HS-27A (cell line): Measurements from ENCODE around the gene GLIS2.

Source experiments
- DNase-seq: peaks from one replicate; pipeline ENCODE4 v3.0.0-alpha.2; 2012; ENCODE audit warnings: low read depth, missing footprints

Gene GLIS2

DNA sequence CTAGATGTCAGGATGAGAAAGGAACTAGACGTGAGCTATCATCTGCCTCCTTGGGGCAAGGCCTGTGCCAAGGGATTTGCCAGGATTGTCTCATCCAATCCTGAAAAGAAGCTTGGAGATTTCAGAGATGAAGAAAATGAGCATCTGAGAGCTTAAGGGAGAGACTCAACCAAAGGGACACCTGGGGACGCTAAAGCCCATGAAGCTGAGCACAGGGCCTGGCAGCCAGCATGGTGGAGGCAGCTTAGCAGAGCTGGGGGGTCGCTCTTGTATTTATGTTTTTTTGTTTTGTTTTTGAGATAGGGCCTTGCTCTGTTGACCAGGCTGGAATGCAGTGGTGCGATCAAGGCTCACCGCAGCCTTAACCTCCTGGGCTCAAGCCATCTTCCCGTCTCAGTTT is 18.4 kb upstream of the GLIS2 start:
- no peak for DNase-seq

DNA sequence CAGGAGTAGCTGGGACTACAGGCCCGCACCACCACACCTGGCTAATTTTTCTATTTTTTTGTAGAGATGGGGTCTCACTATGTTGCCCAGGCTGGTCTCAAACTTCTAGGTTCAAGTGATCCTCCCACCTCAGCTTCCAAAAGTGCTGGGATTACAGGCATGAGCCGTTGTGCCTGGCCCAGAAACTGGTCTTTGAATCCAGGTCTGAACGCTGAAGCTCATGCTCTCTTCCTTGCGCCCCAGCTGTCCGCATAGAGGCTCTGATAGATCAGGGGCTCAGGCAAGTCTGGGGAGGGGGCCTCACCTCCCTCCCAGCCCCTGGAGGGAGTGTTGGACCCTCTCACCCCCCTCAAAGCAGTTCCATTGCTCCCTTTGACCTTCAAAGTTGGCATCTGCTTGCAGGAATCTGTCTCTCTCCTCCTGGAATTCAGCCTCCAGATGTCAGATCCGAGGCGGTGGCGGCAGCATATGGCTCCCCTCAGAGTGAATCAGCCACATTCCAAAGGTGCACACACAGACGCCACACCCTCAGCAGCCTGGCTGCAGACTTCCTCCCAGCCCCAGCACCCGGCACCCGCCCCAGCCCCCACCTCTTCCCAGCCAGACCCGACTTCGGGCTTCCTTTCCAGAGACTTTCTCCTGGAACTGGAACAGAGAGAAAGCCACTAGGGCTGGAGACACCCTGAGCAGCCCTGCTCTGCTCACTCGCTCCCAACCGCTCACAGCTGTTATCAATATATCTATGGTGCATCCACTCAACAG is 16.9 kb upstream of the GLIS2 start:
- peak; percentile 89 for DNase-seq

DNA sequence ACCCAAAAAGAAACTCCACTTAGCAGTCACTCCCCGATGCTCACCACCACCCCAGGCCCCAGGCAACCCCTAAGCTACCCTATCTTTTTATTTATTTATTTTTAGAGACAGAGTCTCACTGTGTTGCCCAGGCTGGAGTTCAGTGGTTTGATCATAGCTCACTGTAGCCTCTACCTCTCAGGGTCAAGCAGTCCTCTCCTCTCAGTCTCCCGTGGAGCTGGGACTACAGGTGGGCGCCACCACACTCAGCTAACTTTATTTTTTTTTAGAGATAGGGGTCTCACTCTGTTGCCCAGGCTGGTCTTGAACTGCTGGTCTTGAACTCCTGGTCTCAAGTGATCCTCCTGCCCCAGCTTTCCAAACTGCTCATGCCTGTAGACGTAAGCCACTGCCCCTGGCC is 14.7 kb upstream of the GLIS2 start:
- DNase-seq, result no peak

DNA sequence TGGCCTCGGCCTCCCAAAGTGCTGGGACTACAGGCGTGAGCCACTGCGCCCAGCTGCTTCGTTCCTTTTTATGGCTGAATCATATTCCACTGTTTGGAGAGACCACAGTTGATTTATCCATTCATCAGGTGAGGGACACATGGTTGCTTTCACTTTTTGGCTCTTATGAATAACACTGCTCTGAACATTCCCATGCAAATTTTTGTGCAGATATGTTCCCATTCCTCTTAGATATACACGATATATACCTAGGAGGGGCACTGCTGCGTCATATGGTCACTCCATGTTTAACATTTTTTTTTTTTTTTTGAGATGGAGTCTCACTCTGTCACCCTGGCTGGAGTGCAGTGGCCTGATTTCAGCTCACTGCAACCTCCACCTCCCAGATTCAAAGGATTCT is 13.9 kb upstream of the GLIS2 start:
- DNase-seq, result no peak

DNA sequence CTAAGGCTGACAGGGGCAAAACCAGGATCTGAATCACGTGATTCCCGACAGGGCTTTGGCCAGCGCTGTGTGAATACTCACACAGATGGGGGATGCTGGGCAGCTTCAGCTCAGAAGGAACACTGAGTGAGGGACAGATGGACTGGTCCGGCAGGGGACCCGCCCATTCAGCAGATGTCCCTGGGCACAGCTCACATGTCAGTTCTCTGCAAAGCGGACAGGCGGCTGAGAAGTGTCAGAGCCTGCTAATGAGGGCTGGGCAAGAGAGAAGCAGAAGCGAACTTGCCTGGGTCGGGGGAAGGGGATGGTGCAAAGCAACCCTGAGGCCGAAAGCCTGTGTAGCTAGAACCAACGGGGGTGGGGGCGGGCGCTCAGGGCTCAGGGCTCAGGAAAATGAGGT is 11.9 kb upstream of the GLIS2 start:
- no peak for DNase-seq

DNA sequence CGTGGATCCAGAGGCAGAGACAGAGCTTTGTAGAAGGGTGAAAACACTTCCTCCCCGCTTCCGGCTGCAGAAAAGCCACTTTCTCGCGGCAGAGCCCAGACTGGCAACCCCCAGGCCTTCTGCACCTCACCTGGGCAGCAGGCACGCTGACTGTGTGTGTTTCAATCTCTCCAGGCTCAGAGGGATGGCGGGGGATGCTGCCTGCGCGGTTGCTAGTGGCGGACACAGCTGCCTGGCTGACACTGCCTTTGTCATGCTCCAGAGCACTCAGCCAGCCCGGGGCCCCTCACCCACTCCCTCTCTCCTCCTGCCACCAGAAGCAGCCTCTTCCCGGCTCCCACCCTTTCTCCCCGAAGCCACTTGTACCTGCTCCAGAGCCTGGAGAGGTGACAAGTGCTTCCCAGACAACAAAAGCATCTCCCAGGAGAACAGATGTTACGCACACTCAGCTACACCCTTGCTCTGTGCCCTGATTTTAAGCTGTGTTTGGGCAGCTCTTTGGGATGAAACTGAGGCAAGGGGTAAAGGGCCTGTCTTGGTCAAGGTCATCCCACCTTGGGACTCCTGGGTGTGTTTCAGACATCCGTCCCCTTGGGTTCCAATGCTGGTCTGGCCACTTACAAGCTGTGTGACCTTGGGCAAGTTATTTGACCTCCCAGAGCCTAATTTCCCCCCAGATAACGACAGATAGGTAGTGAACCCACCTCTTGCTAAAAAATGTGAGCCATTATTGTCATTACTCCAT is 9.2 kb upstream of the GLIS2 start:
- DNase-seq, result no peak

DNA sequence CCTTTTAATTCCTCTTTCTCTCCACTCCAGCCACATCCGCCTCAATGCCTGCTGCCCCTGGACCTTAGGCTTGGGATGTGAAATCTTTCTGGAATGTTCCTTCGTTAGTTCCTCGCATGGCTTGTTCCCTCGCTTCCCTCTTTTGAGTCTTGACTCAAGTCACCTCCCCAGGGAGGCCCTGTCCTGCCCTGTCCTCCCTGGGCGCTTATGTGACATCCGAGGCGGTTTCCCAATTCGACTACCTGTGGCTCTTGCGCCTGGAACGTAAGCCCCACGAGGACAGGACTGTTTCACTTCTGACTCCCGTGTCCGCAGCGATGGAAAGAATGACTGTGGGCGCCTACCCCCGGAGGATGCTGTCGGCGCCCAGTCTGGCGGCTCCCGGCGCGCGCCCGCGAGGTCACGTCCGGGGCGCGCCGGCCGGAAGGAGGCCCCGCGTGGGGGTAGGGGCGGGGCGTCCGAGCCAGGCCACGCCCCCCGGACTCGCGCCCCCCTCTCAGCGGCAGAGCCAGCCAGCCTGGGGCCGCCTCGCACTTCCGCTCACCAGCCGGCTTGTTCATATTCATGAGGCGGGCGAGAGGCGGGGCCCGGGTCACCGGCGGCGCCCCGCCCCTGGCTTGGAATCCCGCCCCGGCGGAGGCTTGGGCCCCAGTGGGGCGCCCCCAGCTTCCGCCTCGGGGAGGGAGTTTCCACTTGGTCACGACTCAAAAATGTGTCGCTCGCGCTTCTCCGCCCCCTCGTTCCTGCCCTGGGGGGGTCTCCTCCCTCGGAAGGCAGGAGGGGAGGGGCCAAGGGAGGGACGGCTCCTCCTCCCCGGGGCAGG is 8.4 kb upstream of the GLIS2 start:
- peak; percentile 73 for DNase-seq

DNA sequence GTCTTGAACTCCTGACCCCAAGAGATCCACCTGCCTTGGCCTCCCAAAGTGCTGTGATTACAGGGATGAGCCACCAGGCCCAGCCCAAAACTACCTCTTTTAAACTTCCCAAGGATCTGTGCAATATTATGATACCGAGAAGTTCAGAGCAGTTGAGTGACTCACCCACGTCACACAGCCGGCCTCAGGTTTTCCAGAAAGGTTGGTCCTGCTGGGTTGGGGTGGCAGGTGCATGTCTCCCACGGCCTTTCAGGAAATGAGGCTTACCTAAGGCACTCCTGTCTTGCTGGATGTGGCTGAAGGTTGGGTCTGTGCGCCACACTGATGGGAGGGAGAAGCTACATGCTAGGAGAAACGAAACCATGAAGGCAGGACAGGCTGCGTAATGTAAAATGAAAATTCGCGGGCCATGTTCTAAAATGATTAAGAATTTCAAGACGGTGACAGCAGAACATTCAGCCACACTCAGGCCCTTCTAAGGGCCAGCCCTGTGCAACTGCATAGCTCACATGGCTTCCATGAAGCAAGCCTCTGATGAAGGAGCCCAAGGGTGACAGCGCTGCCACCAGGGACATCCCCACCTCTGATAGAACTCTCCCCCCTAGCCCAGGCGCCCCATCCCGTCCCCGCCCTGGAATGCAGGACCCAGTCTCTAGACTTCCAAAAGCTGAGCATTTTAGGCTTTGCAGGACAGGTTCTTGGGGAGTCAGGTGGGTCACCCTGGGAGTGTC is 6.6 kb upstream of the GLIS2 start:
- no peak for DNase-seq

DNA sequence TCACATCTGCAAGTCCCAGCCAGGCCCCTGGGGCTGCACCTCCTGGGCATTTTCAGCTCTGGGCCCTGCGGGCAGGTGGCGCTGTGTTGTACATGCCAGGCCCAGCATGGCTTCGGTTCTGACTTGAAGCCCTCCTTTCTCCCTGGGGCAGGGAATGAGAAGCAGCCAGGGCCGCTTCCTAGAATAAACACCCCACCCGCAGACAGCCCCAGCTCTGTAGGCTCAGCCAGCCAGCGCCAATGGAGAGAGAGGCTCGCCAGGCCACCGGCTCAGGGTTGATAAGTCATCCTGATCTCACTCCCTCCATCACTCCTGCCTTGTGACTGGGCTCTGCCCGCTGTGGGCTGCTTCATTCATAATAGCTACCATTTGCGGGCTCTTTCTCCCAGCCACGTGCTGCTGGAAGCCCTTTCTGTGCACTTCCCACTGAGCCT is 6.0 kb upstream of the GLIS2 start:
- no peak for DNase-seq

DNA sequence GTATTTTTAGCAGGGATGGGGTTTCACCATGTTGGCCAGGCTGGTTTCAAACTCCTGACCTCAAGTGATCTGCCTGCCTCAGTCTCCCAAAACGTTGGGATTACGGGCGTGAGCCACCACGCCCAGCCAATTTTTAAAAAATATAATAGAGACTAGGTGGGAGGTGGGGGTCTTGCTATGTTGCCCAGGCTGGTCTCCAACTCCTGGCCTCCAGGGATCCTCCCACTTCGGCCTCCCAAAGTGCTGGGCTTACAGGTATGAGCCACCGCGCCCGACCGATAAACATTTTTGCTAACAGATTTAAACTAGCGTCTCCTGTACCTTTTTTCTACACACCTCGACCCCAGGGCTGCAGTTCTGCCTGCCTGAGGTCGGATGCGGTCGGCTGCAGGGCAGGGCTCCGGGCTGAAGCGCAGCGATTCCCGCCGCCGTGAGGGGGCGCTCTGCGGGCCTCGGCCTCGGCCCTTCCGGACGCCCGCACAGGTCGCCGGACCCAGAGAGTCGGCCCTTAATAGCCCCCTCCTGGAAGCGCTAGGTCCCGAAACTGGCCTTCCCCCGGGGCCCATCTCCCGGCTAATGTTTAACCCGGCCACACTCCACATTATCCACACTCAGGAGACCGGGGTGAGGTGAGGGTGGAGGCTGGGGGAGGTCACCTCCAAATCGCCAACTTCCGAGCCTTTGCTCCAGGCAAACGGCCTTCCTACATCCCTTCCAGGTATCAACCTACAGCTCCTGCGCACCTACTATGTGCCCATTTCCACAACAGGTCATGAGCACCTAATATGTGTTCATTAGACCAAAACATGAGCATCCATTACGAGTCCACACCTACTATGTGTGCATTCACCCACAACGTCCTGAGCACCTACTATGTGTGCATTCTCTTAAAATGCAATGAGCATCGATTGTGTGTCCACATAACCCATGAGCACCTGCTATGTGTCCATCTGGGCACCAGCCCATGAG is 2.0 kb upstream of the GLIS2 start:
- DNase-seq, result no peak

DNA sequence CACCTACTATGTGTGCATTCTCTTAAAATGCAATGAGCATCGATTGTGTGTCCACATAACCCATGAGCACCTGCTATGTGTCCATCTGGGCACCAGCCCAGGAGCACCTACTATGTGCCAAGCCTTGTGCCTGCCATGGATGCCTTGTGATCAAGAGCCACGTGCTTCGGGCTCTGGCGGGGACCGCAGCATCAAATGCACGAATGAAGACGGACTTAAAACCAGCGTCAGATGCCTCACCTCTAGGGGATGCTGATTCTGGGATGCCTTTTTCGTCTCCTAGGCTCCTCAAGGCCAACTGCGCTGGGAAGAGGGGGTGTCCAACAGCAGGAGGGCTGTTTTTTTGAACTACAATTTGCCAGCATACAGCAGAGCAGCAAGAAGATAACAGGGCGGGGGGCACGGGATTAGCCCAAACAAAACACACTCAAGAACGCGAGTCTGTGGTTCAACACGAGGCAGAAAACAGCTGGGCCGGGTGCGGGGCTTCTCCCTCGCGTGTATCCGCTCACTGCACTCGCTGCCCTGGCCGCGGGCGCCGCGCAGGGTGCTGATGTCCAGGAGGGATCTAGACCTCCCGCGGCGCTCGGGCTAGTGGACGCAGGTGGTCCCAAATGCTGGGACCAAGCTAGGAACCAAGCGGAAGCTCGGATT is 1.2 kb upstream of the GLIS2 start:
- DNase-seq, result no peak

DNA sequence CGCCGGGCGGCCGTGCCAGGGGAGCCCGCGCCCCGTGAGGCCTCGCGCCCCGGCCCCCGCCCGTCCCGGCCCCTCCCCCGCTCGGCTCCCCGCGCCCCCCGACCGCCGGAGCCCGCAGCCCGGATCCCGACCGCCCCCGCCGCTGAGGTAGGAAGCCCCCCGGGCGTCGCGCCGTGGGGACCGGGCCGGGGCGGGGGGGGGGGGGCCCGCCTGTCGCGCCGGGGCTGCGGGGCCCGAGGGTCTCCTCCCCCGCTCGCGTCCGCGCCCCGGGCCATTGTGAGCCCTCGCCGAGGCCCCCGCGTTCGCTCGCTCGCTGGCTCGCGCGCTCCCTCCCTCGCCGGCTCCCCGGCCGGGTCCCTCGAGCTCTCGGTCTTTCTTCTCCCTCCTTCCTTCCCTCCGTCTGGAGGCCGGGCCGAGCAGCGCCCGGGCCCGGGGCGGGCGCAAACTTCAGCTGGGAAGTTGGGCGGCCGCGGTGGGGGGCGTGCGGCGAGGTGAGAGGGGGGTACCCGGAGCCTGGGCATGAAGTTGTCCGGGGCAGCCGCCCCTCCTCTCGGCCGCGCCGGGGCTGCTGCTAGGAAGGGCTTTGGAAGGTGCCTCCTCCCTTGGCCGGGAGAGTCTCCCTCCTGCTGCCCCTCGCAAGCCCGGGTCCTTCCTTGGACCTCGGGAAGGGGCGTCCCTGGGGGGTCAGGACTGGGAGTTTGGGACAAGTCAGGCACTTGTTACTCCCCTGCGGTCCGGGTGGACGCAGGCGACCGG is 419 bp downstream of the GLIS2 start:
- DNase-seq, result no peak

DNA sequence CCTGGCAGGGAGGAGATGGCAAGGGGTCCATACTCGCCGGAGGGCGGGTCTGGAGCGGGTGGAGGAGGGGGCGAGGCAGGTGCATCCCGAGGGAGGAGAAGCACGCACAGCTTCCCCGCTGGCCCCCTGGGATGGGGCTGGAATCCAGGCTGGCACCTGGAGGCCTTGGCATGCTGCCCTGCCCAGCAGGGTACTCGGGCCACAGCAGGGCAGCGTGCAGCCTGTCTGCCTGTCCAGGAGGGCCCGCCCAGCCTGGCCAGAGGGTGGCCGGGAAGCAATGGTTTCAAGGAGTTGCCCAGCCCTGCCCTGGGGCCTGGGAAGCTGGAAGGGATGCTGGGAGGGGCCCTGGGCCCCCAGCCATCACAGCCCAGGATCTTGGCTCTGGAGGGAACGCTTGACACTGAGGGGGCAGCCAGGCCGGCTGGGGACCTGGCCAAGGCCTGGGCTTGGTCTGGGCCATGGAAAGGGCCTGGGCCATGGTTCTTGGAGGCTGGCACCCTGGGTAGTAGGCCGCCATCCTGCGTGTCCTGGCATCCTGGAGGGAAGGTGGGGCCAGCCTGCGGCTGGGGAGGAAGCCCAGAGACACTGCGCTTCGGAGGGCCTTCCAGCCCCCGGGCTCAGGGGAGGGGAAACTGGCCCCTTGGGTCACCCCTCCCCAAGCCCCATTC is 1.1 kb downstream of the GLIS2 start:
- DNase-seq, result no peak

DNA sequence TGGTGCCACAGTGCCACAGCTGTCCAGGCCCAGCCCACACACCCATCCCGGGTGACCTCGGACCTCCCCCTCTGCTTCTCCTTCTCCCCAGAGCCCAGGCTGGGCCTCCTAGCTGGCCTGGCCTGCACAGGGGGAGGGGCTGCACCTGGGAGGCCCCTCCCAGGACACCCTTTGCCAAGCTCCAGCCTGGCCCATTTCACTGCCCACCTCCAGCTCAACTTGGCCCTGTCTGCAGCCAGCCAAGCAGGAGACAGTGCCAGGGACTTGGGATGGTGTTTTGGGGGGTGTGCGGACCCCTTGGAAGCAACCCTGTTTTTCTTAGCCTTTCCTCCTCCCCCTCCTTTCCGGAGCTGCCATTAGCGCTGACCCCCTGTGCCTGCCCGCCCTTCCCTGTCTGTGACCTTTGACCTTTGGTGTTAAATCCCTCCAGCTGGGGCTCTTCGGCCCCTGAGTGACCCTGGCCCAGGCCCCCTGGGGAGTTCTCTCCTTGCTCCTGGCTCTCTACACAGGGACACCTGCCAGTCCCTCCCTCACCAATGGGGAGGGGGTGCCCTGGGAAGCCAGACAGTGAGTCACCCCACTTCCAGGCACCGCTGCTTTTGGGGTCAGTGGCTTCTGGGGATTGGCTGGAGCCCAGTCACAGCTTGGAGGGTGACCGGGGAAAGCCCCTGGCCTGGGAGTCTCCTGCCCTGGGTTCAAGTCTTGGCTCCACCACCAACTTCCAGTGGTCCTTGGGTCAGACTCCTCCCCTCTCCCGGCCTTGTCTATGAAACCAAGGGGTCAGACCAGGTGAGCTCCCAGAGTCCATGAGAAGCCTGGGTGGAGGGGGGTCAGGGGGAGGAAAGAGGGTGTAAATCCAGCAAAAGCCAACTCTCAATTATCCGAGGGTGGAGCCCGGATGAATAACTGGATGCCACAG is 1.9 kb downstream of the GLIS2 start:
- no peak for DNase-seq

DNA sequence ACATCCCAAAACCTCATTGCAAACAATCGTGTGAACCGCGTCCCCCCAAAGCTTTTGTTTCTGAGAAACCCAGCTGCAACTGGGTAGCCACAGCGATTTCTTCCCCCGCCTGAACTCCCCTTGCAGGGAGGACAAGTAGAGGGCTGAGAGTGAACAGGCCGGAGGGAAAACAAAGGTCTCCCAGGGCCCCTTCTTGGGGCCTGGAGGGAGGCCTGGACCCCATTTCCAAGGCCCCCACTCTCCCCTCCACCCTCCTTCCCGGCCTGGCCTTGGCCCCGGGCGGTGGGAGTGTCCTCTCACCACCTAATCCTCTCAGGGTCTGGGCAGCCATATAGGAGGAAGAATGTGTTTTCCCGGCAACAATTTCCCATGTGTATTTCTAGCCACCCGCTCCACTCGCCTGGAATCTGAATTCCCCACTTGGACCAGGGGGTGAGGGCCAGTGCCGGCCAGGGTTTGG is 2.6 kb downstream of the GLIS2 start:
- DNase-seq, result no peak

DNA sequence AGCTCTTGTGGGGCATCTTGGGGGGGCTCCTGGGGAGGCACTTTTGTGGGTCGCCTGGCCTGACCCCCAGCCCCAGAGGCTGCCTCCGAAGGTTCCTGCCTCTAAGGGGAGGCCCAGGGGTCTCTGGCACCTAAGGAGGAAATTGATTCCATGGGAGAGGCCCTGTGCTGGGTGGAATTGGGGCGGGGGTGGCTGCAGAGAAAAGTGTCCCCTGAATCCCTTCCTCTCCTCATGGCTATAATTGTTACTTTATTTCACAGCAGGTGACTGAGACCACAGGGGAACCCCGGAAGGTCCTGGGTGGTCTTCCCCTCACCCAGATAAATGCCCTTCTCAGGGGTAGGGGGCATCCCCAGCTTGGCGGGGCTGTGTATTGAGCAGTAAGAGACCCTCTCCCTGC is 3.1 kb downstream of the GLIS2 start:
- no peak for DNase-seq

DNA sequence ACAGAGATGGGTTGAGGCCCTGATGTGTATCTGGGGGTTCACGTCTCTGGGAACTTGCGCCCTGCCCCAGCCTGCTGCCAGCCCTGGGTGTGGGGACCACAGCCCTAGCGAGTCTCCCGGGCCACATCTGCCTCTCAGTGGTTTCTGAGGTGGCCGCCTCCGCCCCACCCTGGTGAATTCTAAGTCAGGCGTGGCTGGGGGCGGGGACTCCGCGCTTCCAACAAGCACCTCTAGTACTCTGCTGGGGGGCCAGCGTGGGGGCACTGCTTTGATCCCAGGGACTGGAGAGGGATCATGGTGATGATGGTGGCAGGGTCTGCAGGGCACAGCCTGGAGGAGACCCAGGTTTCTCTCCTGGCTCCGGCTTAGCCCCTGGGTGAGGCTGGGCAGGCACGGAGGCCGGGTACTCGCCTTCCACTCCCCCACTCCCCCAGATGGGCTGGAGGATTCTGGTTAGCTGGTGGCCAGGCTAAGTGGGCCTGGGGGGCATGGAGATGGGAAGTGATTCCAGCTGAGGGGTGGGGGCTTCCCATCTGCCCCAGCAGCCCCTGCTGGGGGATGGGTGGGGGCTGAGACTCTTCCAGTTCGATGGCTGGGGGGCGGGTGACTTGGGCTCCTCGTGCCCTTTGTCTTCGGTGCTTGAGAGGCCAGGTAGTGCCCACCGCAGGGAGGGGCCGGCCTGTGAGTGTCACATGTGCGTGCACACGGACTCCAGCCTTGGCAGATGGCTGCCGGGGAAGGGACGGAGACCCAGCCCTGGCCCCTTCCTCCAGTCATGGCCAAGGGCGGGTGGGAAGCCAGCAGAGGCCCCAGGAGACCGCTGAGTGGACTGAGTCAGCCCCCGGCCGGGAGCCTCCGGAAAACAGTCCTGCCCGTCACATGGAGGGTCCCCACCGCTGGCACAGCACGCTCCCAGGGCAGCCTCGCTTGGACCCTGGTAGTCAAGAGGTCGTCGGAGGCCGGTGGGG is 3.9 kb downstream of the GLIS2 start:
- no peak for DNase-seq
